ENCODE results near the gene GPLD1. TPM values are rescaled to one million over a fixed set of nuclear protein-coding genes. Genes with fewer than 3 reads are reported as not detected.

The GPLD1 gene
- total RNA-seq, 2 experiments from 2014 or later, result 0.51 to 0.72 TPM

DNA sequence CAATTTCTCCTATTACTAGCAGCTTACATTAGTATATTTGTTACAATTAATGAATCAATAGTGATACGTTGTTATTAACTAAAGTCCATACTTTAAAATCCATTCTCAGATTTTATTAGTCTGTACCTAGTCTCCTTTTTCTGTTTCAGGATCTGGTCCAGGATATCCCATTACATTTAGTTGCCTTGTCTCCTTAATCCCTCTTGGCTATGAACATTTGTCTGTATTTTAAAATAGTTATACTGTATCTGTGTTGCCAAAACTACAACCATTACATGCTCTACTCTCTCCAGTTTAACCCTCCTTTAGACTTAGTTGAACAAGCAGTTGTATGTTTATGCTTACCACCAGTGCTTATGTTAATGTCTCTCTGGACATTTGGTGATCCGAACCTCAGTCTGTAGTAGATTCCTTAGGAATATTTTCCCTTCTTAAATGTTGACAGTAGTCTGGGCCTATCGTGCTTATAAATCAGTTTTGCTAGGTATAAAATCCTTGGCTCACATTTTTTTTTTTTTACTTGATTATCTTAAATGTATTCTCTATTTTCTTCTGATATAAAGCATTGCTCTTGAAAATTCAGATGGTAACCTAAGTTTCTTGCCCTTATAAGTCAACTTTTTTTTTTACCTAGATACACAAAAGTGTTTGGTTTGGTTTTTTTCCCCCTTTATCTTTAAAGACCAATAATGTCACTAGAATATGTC, 17.6 kb upstream of the GPLD1 start:
- DNase-seq, result no peak

DNA sequence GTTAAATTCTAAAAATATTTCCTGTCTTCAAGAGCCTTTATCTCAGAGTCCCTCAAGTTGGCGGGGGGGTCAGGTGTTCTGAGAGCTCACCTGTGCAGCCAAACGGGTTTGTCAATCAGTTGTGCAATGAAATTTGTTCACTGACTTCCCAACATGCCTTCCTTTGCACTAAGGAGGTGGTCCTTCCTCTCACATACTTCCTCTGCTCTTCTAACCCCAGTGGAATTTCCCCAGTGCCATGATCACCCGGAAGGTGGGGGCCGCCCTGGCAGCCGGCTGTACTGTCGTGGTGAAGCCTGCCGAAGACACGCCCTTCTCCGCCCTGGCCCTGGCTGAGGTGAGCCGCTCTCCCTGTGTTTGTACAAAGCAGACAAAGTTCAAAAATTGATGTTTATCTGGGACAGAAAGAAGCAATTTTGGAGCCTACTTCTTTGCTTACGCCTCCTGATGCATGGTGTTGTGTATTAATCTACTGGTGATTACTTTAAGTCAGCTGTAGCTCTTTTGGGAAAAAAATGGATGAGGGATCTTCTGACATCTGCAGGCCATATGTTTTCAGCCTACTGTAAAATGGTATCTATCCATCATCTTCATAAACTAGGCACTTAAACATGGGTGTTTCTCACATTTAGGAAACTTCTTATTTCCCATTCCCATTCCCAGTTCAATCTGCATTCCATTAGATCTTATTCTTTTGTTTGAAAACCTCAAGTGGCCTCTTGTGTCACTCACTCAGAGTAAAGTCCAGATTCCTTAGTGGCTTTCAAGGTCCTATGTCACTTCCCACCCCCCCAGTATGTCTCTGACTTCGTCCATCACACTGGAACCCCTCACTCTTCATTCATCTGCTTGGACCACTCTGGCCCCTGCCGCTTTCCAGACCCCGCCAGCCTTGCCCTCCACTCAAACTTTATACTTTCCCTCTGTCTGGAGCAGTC, 15.5 kb upstream of the GPLD1 start:
- POLR2A ChIA-PET, result no interaction called here
- CTCF ChIA-PET, result interaction anchor here (1.2 kb wide), 1 partner anchor 76 kb away, joined by 3 read pairs; no protein-coding TSS in a partner anchor
- peaks cover 7% of the 10 kb centered on the region for H3K4me1 Mint-ChIP-seq (ENCODE audit: low read depth)

More for the DNA sequence above, 17.6 kb upstream of the GPLD1 start:
- TF ChIP-seq, protein P1, sequence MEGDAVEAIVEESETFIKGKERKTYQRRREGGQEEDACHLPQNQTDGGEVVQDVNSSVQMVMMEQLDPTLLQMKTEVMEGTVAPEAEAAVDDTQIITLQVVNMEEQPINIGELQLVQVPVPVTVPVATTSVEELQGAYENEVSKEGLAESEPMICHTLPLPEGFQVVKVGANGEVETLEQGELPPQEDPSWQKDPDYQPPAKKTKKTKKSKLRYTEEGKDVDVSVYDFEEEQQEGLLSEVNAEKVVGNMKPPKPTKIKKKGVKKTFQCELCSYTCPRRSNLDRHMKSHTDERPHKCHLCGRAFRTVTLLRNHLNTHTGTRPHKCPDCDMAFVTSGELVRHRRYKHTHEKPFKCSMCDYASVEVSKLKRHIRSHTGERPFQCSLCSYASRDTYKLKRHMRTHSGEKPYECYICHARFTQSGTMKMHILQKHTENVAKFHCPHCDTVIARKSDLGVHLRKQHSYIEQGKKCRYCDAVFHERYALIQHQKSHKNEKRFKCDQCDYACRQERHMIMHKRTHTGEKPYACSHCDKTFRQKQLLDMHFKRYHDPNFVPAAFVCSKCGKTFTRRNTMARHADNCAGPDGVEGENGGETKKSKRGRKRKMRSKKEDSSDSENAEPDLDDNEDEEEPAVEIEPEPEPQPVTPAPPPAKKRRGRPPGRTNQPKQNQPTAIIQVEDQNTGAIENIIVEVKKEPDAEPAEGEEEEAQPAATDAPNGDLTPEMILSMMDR (IDR thresholded peaks at IDR 0.05), result no peak
- peaks cover 3% of the 10 kb centered on the region for H3K9me3 Mint-ChIP-seq
- peaks cover 3% of the 10 kb centered on the region for H3K4me1 Mint-ChIP-seq (ENCODE audit: low read depth)
- ChIA-PET CTCF (interaction anchor here (1.0 kb wide), 1 partner anchor 12 kb away, joined by 4 read pairs; the partner anchor contains the start of gene ALDH5A1), POLR2A (interaction anchor here (1.5 kb wide), 1 partner anchor 12 kb away, joined by 5 read pairs; the partner anchor contains the start of gene ALDH5A1)
- intact Hi-C loops (cut with micrococcal nuclease), result no loop called here
- H3K4me3 Mint-ChIP-seq, result no peak overlapping the region
- ATAC-seq, result no peak
- H3K27ac Mint-ChIP-seq, result no peak overlapping the region
- peaks cover 48% of the 10 kb centered on the region for H3K36me3 Mint-ChIP-seq (ENCODE audit: low read depth)
- no peaks in the 10 kb centered on the region for H3K27me3 Mint-ChIP-seq

DNA sequence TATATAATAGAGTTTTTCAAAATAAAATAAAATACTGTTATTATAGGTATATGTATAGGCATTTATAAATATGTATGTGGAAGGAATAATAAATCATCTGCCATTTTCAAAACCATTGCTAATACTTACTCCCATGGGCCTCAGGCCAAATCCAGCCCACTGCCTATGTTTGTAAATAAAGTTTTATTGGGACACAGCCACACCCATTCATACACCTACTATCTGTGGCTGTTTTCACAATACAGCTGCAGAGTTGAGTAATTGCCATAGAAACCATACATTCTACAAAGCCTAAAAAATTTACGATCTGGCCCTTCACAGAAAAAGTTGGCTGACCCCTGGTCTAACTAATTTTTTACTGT, 14.9 kb upstream of the GPLD1 start:
- ChIA-PET CTCF (interaction anchor here (1.2 kb wide), 1 partner anchor 77 kb away, joined by 3 read pairs; no protein-coding TSS in a partner anchor), POLR2A (no interaction called here)
- DNase-seq (no peak), ATAC-seq (no peak)
- Mint-ChIP-seq H3K27ac (no peak overlapping the region), H3K36me3 (ENCODE audit: low read depth) (peaks cover 36% of the 10 kb centered on the region), H3K9me3 (peaks cover 3% of the 10 kb centered on the region), H3K4me1 (ENCODE audit: low read depth) (peaks cover 7% of the 10 kb centered on the region), H3K4me3 (no peak overlapping the region), H3K27me3 (no peaks in the 10 kb centered on the region)
- intact Hi-C loops (cut with micrococcal nuclease), result no loop called here
- TF ChIP-seq, protein P1 (IDR thresholded peaks at IDR 0.05), result no peak

More for the DNA sequence above, 15.5 kb upstream of the GPLD1 start:
- no peak for DNase-seq
- H3K27ac Mint-ChIP-seq, result no peak overlapping the region
- H3K36me3 Mint-ChIP-seq (ENCODE audit: low read depth), result peaks cover 41% of the 10 kb centered on the region
- no peak overlapping the region for H3K4me3 Mint-ChIP-seq
- no peaks in the 10 kb centered on the region for H3K27me3 Mint-ChIP-seq
- no peak for ATAC-seq
- H3K9me3 Mint-ChIP-seq, result peaks cover 3% of the 10 kb centered on the region
- TF ChIP-seq, protein P1 (IDR thresholded peaks at IDR 0.05), result no peak
- intact Hi-C loops (cut with micrococcal nuclease), result no loop called here

- Mint-ChIP-seq H3K36me3 (ENCODE audit: low read depth) (peaks cover 20% of the 10 kb centered on the region), H3K9me3 (peaks cover 5% of the 10 kb centered on the region), H3K4me3 (no peak overlapping the region), H3K27me3 (no peaks in the 10 kb centered on the region), H3K4me1 (ENCODE audit: low read depth) (peaks cover 16% of the 10 kb centered on the region), H3K27ac (no peak overlapping the region)
- no peak for ATAC-seq
- POLR2A ChIA-PET, result no interaction called here
- TF ChIP-seq, protein P1 (IDR thresholded peaks at IDR 0.05), result no peak
- intact Hi-C loops (cut with micrococcal nuclease), result no loop called here
- no peak for DNase-seq
- CTCF ChIA-PET, result interaction anchor here (1.0 to 2.5 kb wide), 4 partner anchors 19 to 79 kb away, joined by 3 to 8 read pairs (median 4); no protein-coding TSS in a partner anchor
Observed at GRCh38 chr6:24501914-24502313, 12.5 kb upstream of the GPLD1 start.

Measured in activated CD8-positive, alpha-beta T cell treated with anti-CD3 and anti-CD28 coated beads for 36 hours (primary cell).